Astrocyte of the cerebellum (primary cell): ENCODE data around the gene GPR4.

Experiments
- DNase-seq: peaks from one replicate; pipeline ENCODE4 v3.0.0-alpha.2; 2011; ENCODE audit warnings: low read depth
- H3K4me3 ChIP-seq: 2 replicates; pipeline ENCODE4 v1.5.1; 2011; ENCODE audit warnings: mild to moderate bottlenecking, low read depth, low read length, moderate library complexity
- in situ Hi-C: cut with HindIII; loops from 2 replicates; pipeline ENCODE4 v1.10.0; 2017; ENCODE audit warnings: low sequenced_read_pairs
- TF ChIP-seq, protein P1 (sequence below): IDR thresholded peaks from 2 replicates; pipeline ENCODE4 v1.5.1; 2012; ENCODE audit warnings: low read length, low read depth, moderate library complexity, mild to moderate bottlenecking; ENCODE audit errors: missing control alignments

GPR4 gene

DNA sequence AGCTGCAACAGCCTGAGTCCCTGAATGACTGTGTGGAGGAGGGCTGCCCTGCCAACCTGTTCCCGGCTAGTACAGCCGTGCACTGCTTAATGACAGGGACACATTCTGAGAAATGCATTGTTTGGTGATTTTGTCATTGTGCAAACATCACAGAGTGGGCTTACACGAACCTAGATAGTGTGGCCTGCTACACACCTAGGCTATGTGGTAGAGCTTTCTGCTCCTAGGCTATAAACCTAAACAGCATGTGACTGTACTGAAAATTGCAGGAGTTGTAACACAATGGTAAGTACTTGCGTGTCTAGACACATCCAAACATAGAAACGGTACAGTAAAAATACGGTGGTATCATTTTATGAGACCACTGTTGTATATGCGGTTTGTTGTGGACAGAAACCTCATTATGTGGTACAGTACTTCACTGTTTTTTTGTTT, 59.8 kb downstream of the GPR4 start:
- in situ Hi-C loops = no loop called here
- no peak for DNase-seq
- TF ChIP-seq, protein P1, sequence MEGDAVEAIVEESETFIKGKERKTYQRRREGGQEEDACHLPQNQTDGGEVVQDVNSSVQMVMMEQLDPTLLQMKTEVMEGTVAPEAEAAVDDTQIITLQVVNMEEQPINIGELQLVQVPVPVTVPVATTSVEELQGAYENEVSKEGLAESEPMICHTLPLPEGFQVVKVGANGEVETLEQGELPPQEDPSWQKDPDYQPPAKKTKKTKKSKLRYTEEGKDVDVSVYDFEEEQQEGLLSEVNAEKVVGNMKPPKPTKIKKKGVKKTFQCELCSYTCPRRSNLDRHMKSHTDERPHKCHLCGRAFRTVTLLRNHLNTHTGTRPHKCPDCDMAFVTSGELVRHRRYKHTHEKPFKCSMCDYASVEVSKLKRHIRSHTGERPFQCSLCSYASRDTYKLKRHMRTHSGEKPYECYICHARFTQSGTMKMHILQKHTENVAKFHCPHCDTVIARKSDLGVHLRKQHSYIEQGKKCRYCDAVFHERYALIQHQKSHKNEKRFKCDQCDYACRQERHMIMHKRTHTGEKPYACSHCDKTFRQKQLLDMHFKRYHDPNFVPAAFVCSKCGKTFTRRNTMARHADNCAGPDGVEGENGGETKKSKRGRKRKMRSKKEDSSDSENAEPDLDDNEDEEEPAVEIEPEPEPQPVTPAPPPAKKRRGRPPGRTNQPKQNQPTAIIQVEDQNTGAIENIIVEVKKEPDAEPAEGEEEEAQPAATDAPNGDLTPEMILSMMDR = no peak
- H3K4me3 ChIP-seq = no peak overlapping the region
